ENCODE results near the gene PIP5K1A.

PIP5K1A gene

GRCh38 chr1:151156515-151156819 lies 41.9 kb upstream of the PIP5K1A start, which contains the start of gene TNFAIP8L2 (continued):
- no peak for TF ChIP-seq CSRNP3 (CRISPR knock-in tag; IDR thresholded peaks at IDR 0.05)

GRCh38 chr1:151157067-151157531 lies 41.3 kb upstream of the PIP5K1A start:
- no peak for TF ChIP-seq ZNF8 (CRISPR knock-in tag; IDR thresholded peaks at IDR 0.05)
- TF ChIP-seq POU6F1 (CRISPR knock-in tag; IDR thresholded peaks at IDR 0.05; ENCODE audit: borderline replicate concordance, low read depth) = no peak
- TF ChIP-seq ISL1 (CRISPR knock-in tag; IDR thresholded peaks at IDR 0.05) = no peak
- TF ChIP-seq ESRRG (CRISPR knock-in tag; IDR thresholded peaks at IDR 0.05) = no peak
- TF ChIP-seq CREB5 (CRISPR knock-in tag; IDR thresholded peaks at IDR 0.05; ENCODE audit: low read depth) = no peak
- TF ChIP-seq ZC3H10 (CRISPR knock-in tag; IDR thresholded peaks at IDR 0.05) = no peak
- TF ChIP-seq SNAI2 (CRISPR knock-in tag; IDR thresholded peaks at IDR 0.05) = no peak
- no peak for TF ChIP-seq TCF4 (CRISPR knock-in tag; IDR thresholded peaks at IDR 0.05; ENCODE audit: borderline replicate concordance)
- no peak for ATAC-seq

GRCh38 chr1:151158326-151158725 lies 40.0 kb upstream of the PIP5K1A start:
- no peak for TF ChIP-seq CSRNP3 (CRISPR knock-in tag; IDR thresholded peaks at IDR 0.05)
- TF ChIP-seq ZNF70 (CRISPR knock-in tag; IDR thresholded peaks at IDR 0.05) = no peak
- TF ChIP-seq CREB5 (CRISPR knock-in tag; IDR thresholded peaks at IDR 0.05; ENCODE audit: low read depth) = no peak
- TF ChIP-seq ZFP30 (CRISPR knock-in tag; IDR thresholded peaks at IDR 0.05) = no peak
- no peak for TF ChIP-seq ZNF8 (CRISPR knock-in tag; IDR thresholded peaks at IDR 0.05)
- TF ChIP-seq ZFP3 (CRISPR knock-in tag; IDR thresholded peaks at IDR 0.05) = no peak
- no peak for TF ChIP-seq PPARA (CRISPR knock-in tag; IDR thresholded peaks at IDR 0.05; ENCODE audit: borderline replicate concordance)
- no peak for TF ChIP-seq SNAI2 (CRISPR knock-in tag; IDR thresholded peaks at IDR 0.05)
- no peak for TF ChIP-seq PATZ1 (CRISPR knock-in tag; IDR thresholded peaks at IDR 0.05; ENCODE audit: borderline replicate concordance)
- no peak for TF ChIP-seq ARNTL (CRISPR knock-in tag; IDR thresholded peaks at IDR 0.05; ENCODE audit: borderline replicate concordance, low read depth)
- TF ChIP-seq ZC3H10 (CRISPR knock-in tag; IDR thresholded peaks at IDR 0.05) = no peak
- no peak for TF ChIP-seq BACH2 (CRISPR knock-in tag; IDR thresholded peaks at IDR 0.05; ENCODE audit: borderline replicate concordance)
- no peak for TF ChIP-seq TSHZ2 (CRISPR knock-in tag; IDR thresholded peaks at IDR 0.05)
- no peak for ATAC-seq
